Measurements from ENCODE around the gene ZNF212. TPM values are rescaled to one million over a fixed set of nuclear protein-coding genes. Genes with fewer than 3 reads are reported as not detected.

Gene ZNF212
- polyA plus RNA-seq, 1 of the 3 experiments (the other 2 are of a cell fraction): 11.5 TPM

- TF ChIP-seq FOXM1 (IDR thresholded peaks at IDR 0.05; ENCODE audit: low read depth) (no peak), FOSL2 (IDR thresholded peaks at IDR 0.05; ENCODE audit: borderline replicate concordance, low read depth) (no peak), FOXJ3 (CRISPR knock-in tag; IDR thresholded peaks at IDR 0.05) (no peak)
- 30% methylated on average over 11 of the region's 11 CpGs for WGBS (ENCODE audit: low lambda C conversion rate)
- peaks cover 0 to 12% of the 10 kb centered on the region in 2 experiments for H3K36me3 ChIP-seq (replicated peaks in 1 of 2; ENCODE audit: control insufficient read depth in 1 of 2, insufficient read depth in 2 of 2, low read length in 1 of 2)
- H4K20me1 ChIP-seq (ENCODE audit: insufficient read depth): no peaks in the 10 kb centered on the region
- peak; percentile 78 for DNase-seq
- H3K9ac ChIP-seq: peak overlapping the region; percentile 54
- H3K79me2 ChIP-seq (ENCODE audit: insufficient read depth): no peaks in the 10 kb centered on the region
- H3K4me3 ChIP-seq (ENCODE audit: low read depth in 2 of 2, low read length in 1 of 2): peak overlapping the region; percentile 74 to 78
- peaks cover 0 to 16% of the 10 kb centered on the region in 2 experiments; a peak in 1 of 4 replicates for H3K4me1 ChIP-seq (ENCODE audit: control insufficient read depth in 1 of 2, insufficient read depth in 2 of 2, low read depth in 1 of 2, low read length in 1 of 2)
- peak overlapping the region; percentile 86 for H2AFZ ChIP-seq (ENCODE audit: low read depth)
- ChIA-PET POLR2A (interaction anchor here (1.2 to 1.8 kb wide), 3 partner anchors 9 to 210 kb away, joined by 3 to 6 read pairs (median 6); partner anchors contain the start of gene ZNF783), CTCF (interaction anchor here (0.7 to 2.5 kb wide), 5 partner anchors 24 to 339 kb away, joined by 3 to 20 read pairs (median 3); partner anchors contain the start of genes ZNF398 and ZNF783)
- H3K9me3 ChIP-seq: no peaks in the 10 kb centered on the region
- H3K27me3 ChIP-seq (ENCODE audit: insufficient read depth): no peaks in the 10 kb centered on the region
- peak overlapping the region; percentile 94 for H3K4me2 ChIP-seq
- H3K27ac ChIP-seq (ENCODE audit: low read depth in 2 of 2, low read length in 1 of 2): no peak overlapping the region
- no peaks in the 10 kb centered on the region for H3K9me2 ChIP-seq
- H3F3A ChIP-seq (replicated peaks; ENCODE audit: insufficient read depth): no peaks in the 10 kb centered on the region
These were observed 46.2 kb downstream of the ZNF212 start for GRCh38 chr7:149285603-149286002.

GRCh38 chr7:149286811-149287400 lies 47.5 kb downstream of the ZNF212 start:
- Histone ChIP-seq H2AFZ (ENCODE audit: low read depth) (no peak overlapping the region), H3K27ac (ENCODE audit: low read depth in 2 of 2, low read length in 1 of 2) (no peak overlapping the region), H4K20me1 (ENCODE audit: insufficient read depth) (no peaks in the 10 kb centered on the region), H3K9me2 (no peaks in the 10 kb centered on the region), H3K4me1 (ENCODE audit: control insufficient read depth in 1 of 2, insufficient read depth in 2 of 2, low read depth in 1 of 2, low read length in 1 of 2) (peaks cover 0 to 16% of the 10 kb centered on the region in 2 experiments; a peak in 1 of 4 replicates), H3K27me3 (ENCODE audit: insufficient read depth) (no peaks in the 10 kb centered on the region), H3F3A (replicated peaks; ENCODE audit: insufficient read depth) (no peaks in the 10 kb centered on the region), H3K4me2 (no peak overlapping the region), H3K79me2 (ENCODE audit: insufficient read depth) (no peaks in the 10 kb centered on the region), H3K9me3 (no peaks in the 10 kb centered on the region), H3K4me3 (ENCODE audit: low read depth in 2 of 2, low read length in 1 of 2) (no peak overlapping the region), H3K36me3 (replicated peaks in 1 of 2; ENCODE audit: control insufficient read depth in 1 of 2, insufficient read depth in 2 of 2, low read length in 1 of 2) (peaks cover 0 to 9% of the 10 kb centered on the region in 2 experiments), H3K9ac (no peak overlapping the region)
- WGBS (ENCODE audit: low lambda C conversion rate): 85% methylated on average over 6 of the region's 6 CpGs
- CTCF ChIA-PET: interaction anchor here (2.7 kb wide), 1 partner anchor 25 kb away, joined by 15 read pairs; the partner anchor contains the start of gene ZNF783
- DNase-seq: no peak
- TF ChIP-seq MAX (IDR thresholded peaks at IDR 0.05; ENCODE audit: low read depth): no peak
- POLR2A ChIA-PET: no interaction called here

GRCh38 chr7:149287622-149288021 lies 48.2 kb downstream of the ZNF212 start:
- Histone ChIP-seq H3K4me2 (no peak overlapping the region), H2AFZ (ENCODE audit: low read depth) (no peak overlapping the region), H3F3A (replicated peaks; ENCODE audit: insufficient read depth) (no peaks in the 10 kb centered on the region), H3K4me1 (ENCODE audit: control insufficient read depth in 1 of 2, insufficient read depth in 2 of 2, low read depth in 1 of 2, low read length in 1 of 2) (peaks cover 0 to 16% of the 10 kb centered on the region in 2 experiments; a peak in 1 of 4 replicates), H3K27ac (ENCODE audit: low read depth in 2 of 2, low read length in 1 of 2) (no peak overlapping the region), H3K36me3 (replicated peaks in 1 of 2; ENCODE audit: control insufficient read depth in 1 of 2, insufficient read depth in 2 of 2, low read length in 1 of 2) (peaks cover 0 to 10% of the 10 kb centered on the region in 2 experiments), H3K9ac (no peak overlapping the region), H3K9me2 (no peaks in the 10 kb centered on the region), H3K79me2 (ENCODE audit: insufficient read depth) (no peaks in the 10 kb centered on the region), H3K9me3 (no peaks in the 10 kb centered on the region), H3K27me3 (ENCODE audit: insufficient read depth) (no peaks in the 10 kb centered on the region), H4K20me1 (ENCODE audit: insufficient read depth) (no peaks in the 10 kb centered on the region), H3K4me3 (ENCODE audit: low read depth in 2 of 2, low read length in 1 of 2) (no peak overlapping the region)
- ChIA-PET POLR2A (no interaction called here), CTCF (interaction anchor here (2.7 kb wide), 1 partner anchor 26 kb away, joined by 15 read pairs; the partner anchor contains the start of gene ZNF783)
- DNase-seq: no peak
- 84% methylated on average over 10 of the region's 10 CpGs for WGBS (ENCODE audit: low lambda C conversion rate)
- no peak for TF ChIP-seq GATA2 (CRISPR knock-in tag; IDR thresholded peaks at IDR 0.05)
- TF ChIP-seq CTCF (IDR thresholded peaks at IDR 0.05): no peak
- TF ChIP-seq FOXM1 (IDR thresholded peaks at IDR 0.05; ENCODE audit: low read depth): no peak
- TF ChIP-seq SMC3 (IDR thresholded peaks at IDR 0.05; ENCODE audit: low read depth, low read length): no peak
- no peak for TF ChIP-seq MEF2A (IDR thresholded peaks at IDR 0.05; ENCODE audit: borderline replicate concordance, low read depth)
- no peak for TF ChIP-seq MAX (IDR thresholded peaks at IDR 0.05; ENCODE audit: low read depth)
- no peak for TF ChIP-seq YY1 (IDR thresholded peaks at IDR 0.05; ENCODE audit: low read depth)
- no peak for TF ChIP-seq TEAD4 (IDR thresholded peaks at IDR 0.05; ENCODE audit: borderline replicate concordance, insufficient read depth)
- no peak for TF ChIP-seq USF2 (IDR thresholded peaks at IDR 0.05; ENCODE audit: borderline replicate concordance, low read depth, low read length)
- TF ChIP-seq IRF3 (IDR thresholded peaks at IDR 0.05; ENCODE audit: low read depth, low read length): no peak
- no peak for TF ChIP-seq GABPA (IDR thresholded peaks at IDR 0.05; ENCODE audit: low read depth)
- no peak for TF ChIP-seq SIN3A (IDR thresholded peaks at IDR 0.05; ENCODE audit: borderline replicate concordance, low read depth, low read length)
- TF ChIP-seq NRF1 (IDR thresholded peaks at IDR 0.05; ENCODE audit: low read depth, low read length): no peak

Data from SK-N-SH (cell line).